H1 (cell line): Measurements from ENCODE around the gene TMEM273.

Source experiments
- JUND ChIP-seq: IDR thresholded peaks from 2 replicates; pipeline ENCODE4 v1.6.1; 2011; ENCODE audit warnings: mild to moderate bottlenecking, improper control_type of control experiment, low read length
- YY1 ChIP-seq: IDR thresholded peaks from 2 replicates; pipeline ENCODE4 v1.6.1; 2011; ENCODE audit warnings: low read depth, mild to moderate bottlenecking, low read length

- no peak for TF ChIP-seq YY1
- TF ChIP-seq JUND: no peak
Observed at GRCh38 chr10:49168831-49169500, 19.2 kb downstream of the TMEM273 start.
